Stimulated activated CD8-positive, alpha-beta memory T cell treated with anti-CD3 and anti-CD28 coated beads, Interleukin-15, amount 100 ng/mL, for 1 hour (primary cell): ENCODE results near the gene SF3B2.
"Not testable (repeated sequence)": the region's sequence is repeated elsewhere in the genome, so short reads cannot be mapped to it uniquely, and the experiment has no call there.

Source experiments
- DNase-seq: peaks from one replicate; pipeline ENCODE4 v3.0.0-alpha.2; 2020; ENCODE audit warnings: low read depth

The SF3B2 gene

DNA sequence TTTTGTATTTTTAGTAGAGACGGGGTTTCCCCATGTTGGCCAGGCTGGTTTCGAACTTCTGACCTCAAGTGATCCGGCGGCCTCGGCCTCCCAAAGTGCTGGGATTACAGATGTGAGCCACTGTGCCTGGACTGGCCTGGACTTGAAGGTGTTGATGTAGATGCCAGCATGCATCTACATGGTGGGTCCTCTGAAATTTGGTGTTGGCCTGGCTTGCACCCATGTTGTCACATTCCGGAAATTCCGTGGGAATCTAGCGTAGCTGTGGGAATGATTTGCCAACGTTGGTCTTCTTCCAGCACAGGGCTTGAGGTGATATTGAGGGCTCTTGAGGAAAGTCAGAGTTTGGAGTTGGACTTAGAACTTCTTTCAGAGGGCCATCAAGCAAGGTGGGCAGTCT is 24.4 kb downstream of the SF3B2 start:
- no peak for DNase-seq

DNA sequence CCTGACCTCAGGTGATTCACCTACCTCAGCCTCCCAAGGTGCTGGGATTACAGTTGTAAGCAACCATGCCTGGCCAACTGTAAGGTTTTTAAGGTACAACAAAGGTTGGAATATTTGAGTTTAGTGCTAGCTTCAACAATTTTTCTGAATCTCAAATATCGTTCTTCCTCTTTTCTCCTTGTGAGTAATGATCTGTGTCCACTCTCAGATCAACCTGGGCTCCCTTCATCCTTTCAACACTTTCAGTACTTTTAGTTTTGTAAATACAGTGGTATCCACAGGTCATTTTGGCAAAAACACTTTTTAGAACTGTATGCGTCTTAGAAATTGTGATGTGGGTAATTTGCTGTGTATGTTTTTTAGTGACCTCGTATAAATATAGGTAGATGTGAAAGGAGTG is 25.8 kb downstream of the SF3B2 start:
- no peak for DNase-seq

DNA sequence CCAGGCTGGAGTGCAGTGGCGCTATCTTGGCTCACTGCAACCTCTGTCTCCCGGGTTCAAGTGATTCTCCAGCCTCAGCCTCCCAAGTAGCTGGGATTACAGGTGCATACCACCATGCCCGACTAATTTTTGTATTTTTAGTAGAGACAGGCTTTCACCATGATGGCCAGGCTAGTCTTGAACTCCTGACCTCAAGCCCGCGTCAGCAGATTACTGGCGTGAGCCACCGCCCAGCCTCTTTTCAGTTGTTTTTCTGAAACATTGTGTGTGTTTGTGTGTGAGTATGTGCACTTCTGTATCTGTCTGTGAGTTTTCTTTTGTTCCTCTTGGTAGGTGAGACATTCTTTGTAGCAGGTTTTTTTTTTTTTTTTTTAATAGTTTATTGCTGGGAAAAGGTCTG is 26.8 kb downstream of the SF3B2 start:
- DNase-seq = not testable (repeated sequence)

DNA sequence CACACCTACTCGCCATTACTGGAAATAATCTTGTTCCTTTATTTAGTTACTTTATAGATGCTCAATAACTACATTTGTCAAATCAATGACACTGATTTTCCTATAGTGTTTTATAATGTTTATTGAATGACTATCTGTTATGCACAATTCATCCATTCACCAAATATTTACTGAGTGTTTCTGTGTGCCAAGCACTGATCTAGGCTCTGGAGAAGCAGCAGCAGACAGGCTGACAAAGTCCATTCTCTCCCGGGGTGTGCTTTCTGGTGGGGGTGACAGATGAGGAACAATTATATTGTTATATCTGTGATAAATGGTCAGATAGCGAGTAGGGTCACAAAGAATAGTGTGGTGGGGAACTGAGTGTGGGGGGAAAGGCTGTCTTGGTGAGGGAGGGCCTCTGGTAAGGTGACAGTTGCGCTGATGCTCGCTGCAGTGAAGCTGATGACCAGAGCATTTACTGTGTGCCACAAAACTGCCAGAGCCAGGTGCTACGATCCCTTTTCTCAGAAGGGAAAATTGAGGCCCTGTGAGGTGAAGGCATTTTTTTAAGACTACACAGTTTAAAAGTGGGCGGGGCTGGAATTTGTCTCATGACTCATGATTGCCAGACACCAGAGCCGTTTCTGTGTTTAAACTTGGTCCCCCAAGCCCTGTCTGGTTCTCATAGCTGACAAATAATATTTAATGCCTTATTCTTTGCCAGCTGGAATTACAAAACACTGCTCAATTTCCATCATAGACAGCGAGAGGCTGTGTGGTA is 28.1 kb downstream of the SF3B2 start:
- DNase-seq = peak; percentile 67

DNA sequence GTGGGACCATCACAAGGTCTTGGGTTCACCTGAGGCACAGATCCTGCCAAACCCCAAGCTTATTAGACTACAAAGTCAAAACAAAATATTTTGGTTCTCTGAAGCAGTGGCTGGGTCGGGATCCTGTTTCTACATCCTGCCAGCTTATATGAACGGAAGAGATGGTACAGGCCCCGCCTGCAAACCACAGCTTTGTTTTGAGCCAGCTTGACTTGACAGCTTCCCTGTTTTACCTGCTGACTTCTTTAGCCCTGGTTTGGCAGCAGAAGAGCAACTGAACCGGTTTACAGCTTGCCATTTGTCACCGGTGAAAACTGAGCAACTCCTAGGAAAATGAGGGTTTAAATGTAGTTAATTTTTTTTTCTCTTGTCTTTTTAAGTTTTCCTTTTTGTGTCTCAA is 29.3 kb downstream of the SF3B2 start:
- DNase-seq = peak; percentile 56

DNA sequence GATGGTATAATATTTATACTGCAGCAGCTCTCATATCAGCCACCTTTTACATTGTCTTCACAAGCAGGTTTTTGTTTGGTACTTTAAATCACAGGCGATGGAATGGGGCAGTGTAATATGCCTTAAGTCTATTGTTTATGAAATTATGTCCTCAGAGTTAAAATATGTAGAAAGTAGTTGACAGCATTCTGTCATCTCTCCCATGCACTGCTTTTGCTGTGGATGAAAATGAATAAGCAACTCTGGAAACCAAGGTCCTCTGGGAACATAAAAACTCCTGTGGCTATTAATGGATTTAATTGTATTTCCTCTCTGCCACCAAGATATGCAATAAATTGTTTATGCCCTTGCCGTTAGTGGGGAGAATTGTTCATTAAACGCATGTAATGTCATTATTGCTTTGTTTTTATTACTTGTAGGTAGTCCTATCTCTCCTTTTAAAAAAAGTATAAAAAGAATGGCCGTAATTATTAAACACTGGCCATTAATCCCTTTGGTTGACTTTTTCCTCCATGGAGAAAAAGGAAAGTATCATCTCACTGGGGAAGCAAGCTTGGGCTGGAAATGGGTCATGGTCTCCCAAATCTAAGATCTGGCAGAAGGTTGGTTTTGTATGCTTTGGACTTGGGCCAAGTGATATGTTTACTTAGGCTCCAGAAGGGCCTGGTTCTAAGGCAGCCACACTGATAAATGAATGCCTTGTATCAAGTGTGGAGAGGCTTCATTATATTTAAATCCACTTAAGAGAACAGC is 31.0 kb downstream of the SF3B2 start:
- no peak for DNase-seq

DNA sequence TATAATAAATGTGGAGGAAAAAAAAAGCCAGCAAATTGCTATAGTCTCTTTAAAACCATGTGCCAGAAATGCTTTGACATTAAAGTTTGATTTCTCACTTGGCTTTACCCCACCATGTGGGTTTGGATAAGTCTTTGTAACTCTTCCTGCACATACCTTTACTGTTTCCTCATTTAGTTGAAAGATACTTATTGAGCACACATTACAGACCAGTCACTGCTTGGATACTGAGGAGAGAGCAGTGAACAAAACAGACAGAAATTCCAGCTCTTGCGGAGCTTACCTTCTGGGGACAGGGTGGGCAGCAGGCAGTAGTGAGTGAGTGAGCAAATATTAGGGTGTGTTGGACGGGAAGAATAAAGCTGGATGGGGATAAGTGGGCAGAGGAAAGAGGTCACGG is 31.6 kb downstream of the SF3B2 start:
- no peak for DNase-seq

DNA sequence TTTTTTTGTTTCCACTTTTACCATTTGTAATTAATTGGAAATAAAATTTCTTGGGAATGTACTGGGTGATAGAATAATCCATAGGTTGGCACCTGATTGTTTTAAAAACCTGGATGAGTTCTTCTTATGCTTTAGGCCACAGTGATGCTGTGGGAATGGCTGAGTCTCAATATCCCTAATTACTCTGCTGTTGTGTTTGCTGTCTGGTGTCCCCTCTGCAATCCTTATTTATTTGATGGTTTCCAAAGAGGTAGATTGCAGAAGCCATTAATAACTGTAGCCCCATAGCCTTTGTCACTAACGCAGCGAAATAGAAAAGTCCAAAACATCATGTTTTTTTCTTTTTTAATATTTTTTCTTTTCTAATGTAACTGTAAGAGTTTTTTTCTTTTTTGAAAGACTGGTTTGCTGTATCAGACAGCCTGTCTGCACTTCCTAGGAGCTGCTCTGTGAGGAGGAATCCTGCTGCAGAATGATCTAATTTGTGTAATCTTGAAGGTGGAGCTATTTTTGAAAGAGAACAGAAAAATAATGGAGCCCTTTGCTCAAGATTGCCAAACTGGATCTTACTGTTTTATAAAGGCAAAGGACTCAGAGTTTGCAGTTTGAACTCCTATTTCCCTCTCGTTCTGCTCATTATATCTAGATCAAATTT is 32.8 kb downstream of the SF3B2 start:
- no peak for DNase-seq

DNA sequence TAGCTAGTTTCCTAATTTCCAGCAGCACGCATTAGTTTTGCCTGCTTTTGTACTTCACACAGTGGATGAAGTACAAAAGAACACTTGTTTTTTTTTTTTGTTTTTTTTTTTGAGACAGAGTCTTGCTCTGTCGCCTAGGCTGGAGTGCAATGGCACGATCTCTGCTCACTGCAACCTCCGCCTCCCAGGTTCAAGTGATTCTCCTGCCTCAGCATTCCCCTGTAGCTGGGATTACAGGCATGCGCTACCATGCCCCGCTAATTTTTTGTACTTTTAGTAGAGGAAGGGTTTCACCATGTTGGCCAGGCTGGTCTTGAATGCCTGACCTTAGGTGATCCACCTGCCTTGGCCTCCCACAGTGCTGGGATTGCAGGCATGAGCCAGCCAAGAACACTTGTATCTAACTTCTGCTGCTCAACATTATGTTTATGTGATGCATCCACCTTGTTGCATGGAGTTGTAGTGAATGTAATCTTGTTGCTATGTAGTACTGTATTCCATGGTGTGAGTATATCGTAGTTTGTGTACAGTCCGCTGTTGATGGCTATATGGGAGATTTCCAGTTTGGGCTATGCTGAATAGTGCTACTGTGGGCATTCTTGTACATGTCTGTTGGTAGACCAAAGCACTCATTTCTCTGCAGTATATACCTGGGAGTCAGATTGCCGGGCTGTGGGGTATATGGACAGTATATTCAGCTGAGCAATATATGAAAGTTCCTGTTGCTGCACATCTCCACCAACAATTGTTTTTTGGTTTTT is 35.2 kb downstream of the SF3B2 start:
- DNase-seq = no peak

DNA sequence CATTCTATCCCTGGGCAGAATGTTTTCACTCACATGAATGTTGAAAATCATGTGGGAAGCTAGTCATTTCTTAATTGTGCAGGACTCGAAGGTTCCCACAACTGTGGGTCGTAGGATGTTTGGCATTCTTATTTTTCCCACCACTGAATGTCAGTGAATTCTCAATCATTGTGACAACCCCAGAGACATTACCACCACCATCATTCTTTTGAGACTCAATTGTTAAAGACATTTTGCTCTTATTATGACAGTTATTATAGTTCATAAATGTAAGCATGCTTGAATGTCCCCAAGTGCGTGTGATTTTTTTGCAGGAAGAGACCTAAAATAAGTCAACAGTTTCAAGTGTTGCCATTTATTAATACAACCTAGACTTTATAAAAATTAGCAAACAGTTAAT is 36.9 kb downstream of the SF3B2 start:
- no peak for DNase-seq

DNA sequence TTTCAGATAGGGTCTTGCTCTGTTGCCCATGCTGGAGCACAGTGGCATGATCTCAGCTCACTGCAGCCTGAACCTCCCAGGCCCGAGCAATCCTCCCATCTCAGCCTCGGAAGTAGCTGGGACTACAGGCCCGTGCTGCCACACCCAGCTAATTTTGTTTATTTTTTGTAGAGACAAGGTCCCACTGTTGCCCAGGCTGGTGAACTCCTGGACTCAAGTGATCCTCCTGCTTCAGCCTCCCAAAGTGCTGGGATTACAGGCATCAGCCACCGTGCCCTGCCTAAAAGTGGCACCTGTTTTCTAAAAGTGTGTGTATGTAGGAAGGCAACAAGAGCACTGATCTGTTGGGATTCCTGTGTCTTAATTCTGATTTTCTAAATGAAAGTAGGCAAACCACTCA is 38.1 kb downstream of the SF3B2 start:
- no peak for DNase-seq

DNA sequence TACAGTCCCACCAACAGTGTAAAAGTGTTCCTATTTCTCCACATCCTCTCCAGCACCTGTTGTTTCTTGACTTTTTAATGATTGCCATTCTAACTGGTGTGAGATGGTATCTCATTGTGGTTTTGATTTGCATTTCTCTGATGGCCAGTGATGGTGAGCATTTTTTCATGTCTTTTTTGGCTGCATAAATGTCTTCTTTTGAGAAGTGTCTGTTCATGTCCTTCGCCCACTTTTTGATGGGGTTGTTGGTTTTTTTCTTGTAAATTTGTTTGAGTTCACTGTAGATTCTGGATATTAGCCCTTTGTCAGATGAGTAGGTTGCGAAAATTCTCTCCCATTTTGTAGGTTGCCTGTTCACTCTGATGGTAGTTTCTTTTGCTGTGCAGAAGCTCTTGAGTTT is 40.0 kb downstream of the SF3B2 start:
- not testable (repeated sequence) for DNase-seq

DNA sequence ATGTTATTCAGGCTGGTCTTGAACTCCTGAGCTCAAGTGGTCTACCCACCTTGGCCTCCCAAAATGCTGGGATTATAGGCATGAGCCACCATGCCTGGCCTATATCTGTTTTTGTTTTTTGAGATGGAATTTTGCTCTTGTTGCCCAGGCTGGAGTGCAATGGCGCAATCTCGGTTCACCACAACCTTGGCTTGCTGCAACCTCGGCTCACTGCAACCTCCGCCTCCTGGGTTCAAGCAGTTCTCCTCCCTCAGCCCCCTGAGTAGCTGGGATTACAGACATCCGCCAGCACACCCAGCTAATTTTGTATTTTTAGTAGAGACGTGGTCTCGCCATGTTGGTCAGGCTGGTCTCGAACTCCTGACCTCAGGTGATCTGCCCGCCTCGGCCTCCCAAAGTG is 47.6 kb downstream of the SF3B2 start:
- DNase-seq = not testable (repeated sequence)

DNA sequence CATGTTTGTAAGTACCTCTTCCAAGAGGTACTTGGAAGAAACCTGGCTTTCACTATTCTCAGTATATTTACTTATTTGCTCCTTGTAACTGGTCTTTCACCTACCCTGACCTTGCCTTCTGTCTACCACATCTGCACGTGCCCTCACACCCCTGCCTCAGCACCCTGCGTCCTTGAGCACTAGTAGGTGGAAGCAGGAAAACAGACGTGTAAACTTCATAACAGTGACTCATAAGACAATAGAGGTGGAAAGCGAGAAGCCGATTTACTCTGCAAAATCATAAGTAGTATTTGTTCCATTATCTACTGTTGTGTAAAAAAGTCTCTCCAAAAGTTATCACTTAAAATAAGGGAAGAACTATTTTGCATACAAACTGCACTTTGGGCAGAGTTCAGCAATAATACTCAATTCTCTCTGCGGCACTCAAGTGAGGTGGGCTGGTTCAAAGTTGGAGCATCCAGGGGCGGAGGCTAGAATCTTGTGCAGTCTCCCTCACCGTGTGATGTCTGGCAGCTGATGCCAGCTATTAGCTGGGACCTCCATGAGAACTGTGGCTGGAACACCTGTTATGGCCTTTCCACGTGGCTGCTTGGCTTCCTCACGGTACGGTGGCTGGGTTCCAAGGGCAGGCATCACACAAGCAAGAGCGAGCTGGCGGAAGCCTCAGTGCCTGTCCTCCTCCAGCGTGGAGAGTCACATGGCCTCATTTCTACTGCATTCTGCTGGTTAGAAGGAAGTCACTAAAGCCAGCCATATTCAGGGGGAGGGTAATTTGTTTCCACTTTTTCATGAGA is 48.3 kb downstream of the SF3B2 start:
- peak; percentile 17 for DNase-seq

DNA sequence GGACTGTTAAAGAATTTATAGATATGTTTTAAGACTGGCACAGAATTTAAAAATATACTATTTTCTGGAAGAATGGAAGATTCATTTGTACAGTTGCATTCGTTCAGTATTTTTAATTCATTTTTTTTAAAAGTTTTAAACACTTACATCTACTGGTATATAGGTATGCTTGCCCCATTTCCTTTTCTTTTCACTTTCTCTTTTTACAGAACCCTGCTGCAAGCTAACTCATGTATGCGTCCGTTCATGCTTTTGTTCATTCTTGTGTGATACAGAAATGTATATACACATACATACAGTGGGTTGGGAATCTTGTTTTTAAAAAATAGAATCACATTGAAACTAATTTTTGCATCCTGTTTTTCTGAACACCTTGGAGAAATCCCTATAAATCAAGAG is 48.9 kb downstream of the SF3B2 start:
- DNase-seq = no peak

DNA sequence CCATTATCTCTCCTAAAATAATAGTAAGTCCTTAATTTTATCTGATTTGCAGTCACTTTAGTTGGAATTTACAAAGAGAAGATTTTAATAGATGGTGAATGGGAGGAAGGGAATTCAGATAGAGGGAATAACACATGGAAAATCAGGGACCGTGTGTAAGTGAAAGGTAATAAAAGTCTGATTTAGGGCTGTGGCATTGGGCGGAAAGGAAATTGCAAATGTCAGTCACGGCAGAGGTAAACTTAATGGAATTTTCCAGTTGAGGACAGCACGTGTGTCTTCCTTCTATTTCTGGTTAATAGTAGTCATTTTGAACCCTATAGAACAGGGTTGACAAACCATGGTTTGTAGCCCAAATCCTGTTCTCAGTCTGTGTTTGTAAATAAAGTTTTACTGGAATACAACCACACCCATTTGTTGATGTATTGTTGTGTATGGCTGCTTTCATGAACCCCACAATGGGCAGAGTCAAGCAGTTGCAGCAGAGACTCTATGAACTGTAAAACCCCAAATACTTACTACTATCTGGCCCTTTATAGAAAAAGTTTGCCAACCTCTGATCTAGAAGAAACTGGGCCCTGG is 52.0 kb downstream of the SF3B2 start:
- DNase-seq = no peak

DNA sequence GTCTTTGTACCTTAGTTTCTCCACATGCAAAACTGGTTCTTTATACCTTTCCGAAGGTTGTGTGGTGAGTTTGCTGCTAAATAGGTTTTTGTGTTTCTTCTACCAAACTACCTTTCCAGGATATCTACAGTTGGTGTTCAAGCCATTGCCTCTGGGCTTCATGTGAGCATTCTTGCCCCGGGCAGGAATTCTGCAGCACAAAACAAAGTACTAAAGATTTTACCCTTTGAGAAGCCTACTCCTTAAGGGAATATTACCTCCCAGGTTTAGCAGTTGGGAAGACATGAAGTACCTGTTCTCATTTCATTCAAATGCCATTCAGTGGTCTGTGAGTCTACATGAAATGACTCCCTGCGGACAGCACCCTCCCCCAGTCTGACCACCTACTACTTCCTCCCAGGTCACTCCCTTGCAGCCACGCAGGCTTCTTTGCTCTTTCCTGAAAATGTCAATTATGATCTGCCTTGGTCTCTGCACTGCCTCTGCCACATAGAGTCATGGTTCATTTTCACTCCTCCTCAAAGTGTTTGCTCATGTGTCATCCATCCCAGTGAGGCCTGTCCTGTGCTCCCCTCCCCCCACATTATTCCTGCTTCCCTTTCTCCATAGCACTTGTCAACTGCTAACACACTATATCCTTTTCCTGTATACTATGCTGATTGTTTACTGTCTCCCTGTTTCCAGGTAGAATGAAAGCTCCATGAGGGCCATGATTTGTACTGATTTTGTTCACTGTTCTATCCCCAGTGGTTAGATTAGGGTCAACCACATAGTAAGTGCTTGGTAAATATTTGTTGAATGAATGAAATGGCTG is 54.8 kb downstream of the SF3B2 start:
- no peak for DNase-seq

DNA sequence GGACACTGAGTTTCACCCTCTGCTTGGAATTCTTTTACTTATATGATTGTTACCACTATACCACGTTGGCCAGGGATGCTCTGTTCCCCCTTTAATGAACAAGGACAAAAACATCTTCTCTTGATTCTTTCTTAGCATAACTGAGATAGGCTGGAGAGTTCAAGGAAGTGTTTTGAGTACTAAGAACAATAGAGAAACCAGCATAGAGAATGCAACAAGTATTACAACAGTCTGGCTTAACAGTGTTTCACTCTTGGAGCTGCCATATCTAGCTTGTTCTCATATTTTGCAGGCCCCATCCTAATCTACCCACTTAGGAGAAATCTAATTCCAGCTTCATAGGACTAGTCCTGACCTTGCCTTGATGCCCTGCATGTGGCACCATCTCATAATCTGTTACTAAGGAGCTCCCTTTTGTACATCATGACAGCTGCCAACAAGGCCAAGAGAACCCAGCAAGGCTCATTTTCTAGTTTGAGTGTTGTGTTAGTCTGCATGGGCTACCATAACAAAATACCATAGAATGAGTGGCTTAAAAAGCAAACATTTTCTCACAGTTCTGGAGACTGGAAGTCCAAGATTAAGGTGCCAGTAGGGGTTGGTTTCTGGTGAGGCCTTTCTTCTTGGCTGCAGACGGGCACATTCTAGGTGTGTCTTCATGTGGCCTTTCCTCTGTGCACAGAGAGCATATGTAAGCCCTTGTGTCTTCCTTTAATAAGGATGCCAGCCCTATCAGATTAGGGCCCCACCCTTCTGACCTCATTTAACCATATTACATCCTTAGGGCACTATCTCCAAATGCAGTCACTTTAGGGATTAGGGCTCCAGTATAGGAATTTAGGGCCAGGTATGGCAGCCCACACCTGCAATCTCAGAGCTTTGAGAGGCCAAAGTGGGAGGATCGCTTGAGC is 55.7 kb downstream of the SF3B2 start:
- DNase-seq = no peak

DNA sequence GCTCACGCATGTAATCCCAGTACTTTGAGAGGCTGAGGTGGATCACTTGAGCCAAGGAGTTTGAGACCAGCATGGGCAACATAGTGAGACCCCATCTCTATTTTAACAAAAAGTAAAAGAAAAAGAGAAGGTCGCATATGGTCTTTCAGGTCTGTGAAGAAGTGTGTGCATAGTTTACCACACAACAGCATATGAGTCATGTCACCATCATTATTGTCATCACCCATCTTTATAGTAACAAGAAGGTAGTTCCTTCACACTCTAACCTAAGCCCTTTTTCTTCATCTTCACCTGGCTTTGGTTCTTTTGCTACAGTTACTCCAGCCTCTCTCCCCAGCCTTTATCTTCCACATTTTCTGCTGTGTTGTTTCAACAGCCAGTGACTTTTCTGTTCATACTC is 57.1 kb downstream of the SF3B2 start:
- DNase-seq = no peak
